ENCODE results near the gene ANKS1A.
"Not testable (repeated sequence)": the region's sequence is repeated elsewhere in the genome, so short reads cannot be mapped to it uniquely, and the experiment has no call there.

ANKS1A gene
- 25.3 to 29.2 (median 26.2) reads per million in 3 experiments for total RNA-seq

DNA sequence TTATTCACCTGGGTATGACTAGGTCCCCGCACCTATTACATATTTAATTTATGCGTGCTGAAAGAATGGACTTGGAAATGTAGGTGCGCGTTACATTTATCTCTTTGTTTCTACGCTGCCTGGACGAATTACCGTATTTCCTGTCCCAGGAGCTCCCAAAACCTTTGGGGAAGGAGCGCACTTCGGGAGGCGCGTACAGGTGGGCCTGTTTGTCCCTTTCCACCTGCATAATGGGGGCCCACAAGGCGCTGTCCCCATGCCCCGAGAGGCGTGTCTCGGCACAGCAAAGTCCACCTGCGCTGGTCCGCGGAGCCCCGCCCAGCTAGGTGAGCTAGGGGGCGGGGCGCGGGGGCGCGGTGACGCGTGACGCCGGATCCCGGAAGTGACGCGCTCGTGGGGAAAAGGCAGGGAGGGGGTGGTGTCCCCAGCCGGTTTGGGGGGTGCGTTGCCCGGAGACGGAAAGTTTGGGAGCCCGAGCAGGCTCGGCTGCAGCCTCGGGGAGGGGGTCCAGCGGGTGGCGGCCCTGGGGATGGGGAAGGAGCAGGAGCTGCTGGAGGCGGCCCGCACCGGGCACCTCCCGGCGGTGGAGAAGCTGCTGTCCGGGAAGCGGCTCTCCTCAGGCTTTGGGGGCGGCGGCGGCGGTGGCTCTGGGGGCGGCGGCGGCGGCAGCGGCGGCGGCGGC is at the start of gene ANKS1A:
TSS of gene ANKS1A (plus strand) at position 382 of the 682 bp plus-strand sequence. CDS start at position 530, 148 bp downstream.
- DNase-seq: peak; percentile 91

GRCh38 chr6:34839666-34840352 is 49.2 kb upstream of the ANKS1A start:
- no peak for DNase-seq

GRCh38 chr6:34849066-34849465 is 40.0 kb upstream of the ANKS1A start:
- not testable (repeated sequence) for DNase-seq

GRCh38 chr6:34851361-34851760 is 37.7 kb upstream of the ANKS1A start:
- no peak for DNase-seq

DNA sequence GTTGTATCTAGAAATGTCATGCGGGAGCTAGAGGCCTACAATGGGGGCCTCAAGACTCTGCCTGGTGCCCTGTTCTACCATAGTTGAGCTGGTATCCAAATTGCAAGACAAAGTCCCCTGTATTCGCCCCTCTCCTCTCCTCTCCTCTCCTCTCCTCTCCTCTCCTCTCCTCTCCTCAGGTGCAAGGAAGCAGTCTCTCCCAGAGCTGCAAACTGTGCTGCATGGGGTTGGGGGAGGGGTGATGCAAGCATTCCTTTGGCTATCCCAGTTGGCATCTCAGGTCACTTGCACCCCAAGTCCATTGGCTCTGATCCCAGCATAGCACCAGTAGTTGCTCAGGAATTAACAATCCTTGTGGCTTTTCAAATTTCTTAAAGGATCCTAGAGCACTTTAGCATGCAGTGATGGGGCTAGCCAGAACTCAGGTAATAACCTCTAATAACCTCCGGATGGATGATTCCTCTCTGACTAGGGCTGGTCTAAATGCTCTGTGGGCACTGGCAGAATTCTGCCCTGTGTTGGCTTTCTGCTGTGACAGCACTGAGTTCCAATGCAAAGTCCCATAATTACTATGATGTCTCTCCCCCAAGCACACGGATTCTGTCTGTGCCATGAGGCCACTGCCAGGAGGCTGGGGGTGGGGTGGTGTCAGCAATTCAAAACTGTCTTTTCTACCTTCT is 36.5 kb upstream of the ANKS1A start:
- no peak for DNase-seq

DNA sequence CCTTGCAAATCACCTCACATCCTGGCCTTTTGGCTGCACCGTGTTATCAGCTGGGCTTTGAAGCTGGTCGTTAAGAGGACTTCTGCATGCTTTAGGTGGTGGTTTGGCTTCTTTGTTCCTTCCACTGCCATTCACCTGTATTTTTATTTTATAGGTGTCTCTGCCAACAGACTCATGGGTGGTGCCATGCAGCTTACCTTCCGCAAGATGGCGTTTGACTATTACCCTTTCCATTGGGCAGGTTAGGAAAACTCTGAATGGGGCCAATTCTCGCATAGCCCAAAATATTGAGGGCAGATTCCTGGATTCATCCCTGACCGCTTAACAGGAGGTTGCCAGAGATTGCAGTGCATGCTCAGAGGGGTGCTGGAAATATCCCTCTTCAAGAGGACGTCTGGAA is 33.6 kb upstream of the ANKS1A start:
- no peak for DNase-seq

- no peak for DNase-seq
Observed at GRCh38 chr6:34858681-34859080, 30.4 kb upstream of the ANKS1A start.

GRCh38 chr6:34859951-34860350 is 29.1 kb upstream of the ANKS1A start:
- no peak for DNase-seq

DNA sequence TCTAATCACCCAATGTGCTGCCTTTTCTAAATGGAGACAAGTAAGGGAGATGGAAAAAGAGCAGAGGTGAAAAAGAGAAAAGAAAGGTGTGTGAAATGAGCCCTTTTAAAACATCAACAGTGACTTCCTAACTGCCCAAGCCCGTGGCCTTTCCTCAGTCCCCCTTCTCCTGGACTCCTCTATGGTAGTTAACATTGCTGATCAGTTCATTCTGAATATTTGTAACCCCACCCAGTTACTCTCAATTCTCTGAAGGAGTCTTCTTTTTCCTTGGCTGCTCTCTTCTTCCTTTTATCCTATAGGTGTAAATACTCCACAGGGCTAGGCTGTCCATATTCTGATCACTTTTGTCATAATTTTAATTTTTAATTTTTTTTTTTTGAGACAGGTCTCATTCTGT is 28.3 kb upstream of the ANKS1A start:
- DNase-seq: no peak

GRCh38 chr6:34864007-34864406 is 25.0 kb upstream of the ANKS1A start:
- no peak for DNase-seq

DNA sequence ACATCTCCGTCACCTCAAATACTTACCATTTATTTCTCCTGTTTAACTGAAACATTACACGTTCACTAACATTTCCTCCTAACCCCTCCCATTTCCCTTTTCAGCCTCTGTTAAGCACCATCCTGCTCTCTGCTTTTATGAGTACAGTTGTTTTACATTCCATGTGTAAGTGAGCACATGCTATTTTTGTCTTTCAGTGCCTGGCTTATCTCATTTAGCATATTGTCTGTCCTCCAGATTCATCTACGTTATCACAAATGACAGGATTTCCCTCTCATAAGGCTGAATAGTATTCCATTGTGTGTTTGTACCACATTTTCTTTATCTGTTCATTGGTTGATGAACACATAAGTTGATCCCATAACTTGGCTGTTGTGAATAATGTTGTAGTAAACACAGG is 23.9 kb upstream of the ANKS1A start:
- DNase-seq: no peak

DNA sequence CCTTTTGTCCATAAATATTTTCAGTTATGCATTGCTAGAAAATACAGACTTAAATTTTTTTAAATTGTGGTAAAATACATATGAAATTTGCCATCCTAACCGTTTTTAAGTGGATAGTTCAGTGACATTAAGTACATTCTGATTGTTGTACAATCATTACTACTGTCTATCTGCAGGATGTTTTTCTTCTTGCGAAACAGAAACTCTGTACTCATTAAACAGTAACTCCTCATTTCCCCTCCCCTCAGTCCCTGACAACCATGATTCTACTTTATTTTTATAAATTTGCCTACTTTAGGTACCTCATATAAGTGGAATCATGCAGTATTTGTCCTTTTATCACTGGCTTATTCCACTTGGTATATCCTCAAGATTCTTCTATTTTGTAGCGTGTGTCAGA is 22.5 kb upstream of the ANKS1A start:
- no peak for DNase-seq

DNA sequence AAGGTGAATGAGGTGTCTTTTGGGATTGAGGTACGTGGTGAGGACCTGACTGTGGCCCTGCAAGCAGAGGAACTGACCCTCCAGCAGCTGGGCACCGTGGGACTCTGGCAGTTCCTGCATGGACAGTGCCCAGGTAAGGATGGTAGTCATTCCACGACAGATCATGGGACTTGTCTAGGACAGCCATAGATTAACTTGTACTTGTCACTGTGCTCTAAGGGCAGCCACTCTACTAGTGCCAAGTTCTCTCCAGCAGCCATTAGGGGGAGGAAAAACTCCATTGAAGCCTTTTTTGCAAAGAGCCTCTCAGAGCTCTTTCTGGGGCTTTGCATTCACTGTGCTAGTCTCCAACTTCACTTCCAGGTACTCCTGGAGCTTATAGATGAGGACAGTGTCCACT is 21.6 kb upstream of the ANKS1A start:
- no peak for DNase-seq

- no peak for DNase-seq
Observed at GRCh38 chr6:34871853-34872252, 17.2 kb upstream of the ANKS1A start.

GRCh38 chr6:34872332-34872731 is 16.7 kb upstream of the ANKS1A start:
- DNase-seq: no peak

GRCh38 chr6:34875292-34876213 is 13.5 kb upstream of the ANKS1A start:
- DNase-seq: no peak

DNA sequence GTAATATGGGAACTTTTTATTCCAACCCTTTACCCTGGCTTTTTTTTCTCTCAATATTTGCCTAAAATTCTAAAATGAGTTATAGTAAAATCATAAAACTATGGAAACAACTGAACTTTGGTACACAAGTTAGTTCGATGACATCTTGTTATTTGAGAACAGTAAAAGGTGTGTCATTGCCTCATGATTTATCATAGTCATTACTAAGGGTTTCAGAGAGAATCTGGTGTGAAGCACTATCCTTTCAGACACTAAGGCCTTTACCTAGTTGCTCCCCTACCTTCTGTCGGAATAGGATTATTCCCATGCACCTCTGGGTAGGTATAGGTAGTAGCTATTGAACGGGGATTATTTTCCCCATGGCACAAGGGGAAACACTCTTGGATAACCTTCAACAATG is 12.6 kb upstream of the ANKS1A start:
- no peak for DNase-seq

DNA sequence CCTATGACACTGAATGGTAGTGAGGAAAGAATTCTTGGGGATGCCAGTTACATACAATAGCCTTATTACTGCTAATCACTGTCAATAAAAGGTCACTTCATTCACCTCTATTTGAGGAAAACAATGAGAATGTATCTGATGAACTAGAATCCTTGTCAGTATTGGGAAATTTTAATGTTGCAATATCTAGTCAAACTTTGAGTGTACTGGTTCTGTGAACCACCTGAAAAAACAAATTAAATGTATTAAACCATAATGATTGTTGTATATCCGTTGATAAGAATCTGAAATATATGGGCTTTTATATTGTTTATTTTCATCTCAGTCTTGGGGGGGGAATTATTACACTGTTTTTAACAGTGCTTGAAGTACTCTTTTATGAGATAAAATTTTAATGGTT is 11.8 kb upstream of the ANKS1A start:
- no peak for DNase-seq

DNA sequence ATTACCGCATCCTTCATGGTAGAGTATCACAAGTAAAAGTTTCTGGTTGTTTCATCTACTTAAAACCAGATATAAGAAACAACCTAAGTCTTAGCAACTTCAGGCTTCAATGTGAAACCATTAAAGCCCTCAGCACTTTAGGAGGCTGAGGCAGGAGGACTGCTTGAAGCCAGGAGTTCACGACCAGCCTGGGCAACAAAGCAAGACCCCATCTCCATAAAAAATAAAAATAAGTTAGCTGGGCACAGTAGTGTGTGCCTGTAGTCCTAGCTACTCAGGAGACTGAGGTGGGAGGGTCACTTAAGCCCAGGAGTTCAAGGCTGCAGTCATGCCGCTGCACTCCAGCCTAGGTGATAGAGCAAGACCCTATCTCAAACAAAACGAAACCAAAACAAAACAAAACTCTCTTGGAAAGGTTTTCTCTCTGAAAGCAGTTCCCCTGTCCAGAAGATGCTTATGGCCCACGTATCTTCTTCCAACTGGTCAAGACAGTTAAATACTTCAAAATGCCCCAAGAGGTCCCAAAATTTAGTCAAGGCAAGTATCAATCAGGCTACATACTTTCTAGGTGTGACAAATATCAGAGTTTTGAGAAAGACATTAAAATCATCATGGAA is 11.1 kb upstream of the ANKS1A start:
- DNase-seq: no peak

DNA sequence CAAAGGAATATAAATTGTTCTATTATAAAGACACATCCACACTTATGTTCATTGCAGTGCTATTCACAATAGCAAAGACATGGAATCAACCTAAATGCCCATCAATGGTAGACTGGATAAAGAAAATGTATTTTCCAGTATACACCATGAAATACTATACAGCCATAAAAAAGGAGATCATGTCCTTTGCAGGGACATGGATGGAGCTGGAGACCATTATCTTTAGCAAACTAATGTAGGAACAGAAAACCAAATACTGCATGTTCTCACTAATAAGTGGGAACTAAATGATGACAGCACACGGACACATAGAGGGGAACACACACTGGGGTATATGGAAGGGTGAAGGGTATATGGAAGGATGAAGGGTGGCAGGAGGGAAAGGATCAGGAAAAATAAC is 5.0 kb upstream of the ANKS1A start:
- not testable (repeated sequence) for DNase-seq

GRCh38 chr6:34884996-34885395 is 4.1 kb upstream of the ANKS1A start:
- DNase-seq: no peak

DNA sequence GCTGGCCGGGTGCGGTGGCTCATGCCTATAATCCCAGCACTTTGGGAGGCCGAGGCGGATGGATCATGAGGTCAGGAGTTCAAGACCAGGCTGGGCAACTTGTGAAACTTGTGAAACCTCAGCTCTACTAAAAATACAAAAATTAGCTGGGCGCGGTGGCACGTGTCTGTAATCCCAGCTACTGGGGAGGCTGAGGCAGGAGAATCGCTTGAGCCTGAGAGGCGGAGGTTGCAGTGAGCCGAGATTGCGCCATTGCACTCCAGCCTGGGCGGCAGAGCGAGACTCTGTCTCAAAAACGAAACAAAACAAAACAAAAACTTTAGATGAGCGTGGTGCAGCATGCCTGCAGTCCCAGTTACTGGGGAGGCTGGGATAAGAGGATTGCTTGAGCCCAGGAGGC is 3.2 kb upstream of the ANKS1A start:
- not testable (repeated sequence) for DNase-seq
